ENCODE data around the gene ITGA6.

Gene ITGA6

DNA sequence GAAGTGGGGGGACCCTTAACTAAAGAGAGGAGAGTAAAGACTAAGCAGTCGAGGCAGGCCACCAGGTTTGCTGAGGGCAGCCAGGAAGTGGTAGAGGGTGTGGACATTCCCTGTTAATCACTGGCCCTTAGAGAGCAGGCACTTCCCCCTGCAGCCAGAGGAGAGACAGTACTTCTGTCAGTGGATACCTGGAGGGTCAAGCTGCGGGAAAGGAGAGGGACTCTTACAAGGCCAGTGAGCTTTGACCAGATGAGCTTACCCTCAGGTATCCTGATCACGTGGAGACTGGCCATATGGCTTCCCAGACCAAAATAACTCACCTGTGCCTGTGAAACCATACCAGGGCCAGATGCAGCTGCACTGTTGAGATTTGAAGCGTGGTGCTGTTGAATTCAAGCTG, 28.6 kb downstream of the ITGA6 start:
- POLR2A ChIA-PET, result no interaction called here
- no peak overlapping the region for H3K4me3 ChIP-seq (ENCODE audit: low read depth, low read length)
- CTCF ChIA-PET, result interaction anchor here (0.7 to 2.1 kb wide), 4 partner anchors 13 to 28 kb away, joined by 3 to 7 read pairs (median 3); partner anchors contain the start of gene ITGA6
- TF ChIP-seq, protein P1, sequence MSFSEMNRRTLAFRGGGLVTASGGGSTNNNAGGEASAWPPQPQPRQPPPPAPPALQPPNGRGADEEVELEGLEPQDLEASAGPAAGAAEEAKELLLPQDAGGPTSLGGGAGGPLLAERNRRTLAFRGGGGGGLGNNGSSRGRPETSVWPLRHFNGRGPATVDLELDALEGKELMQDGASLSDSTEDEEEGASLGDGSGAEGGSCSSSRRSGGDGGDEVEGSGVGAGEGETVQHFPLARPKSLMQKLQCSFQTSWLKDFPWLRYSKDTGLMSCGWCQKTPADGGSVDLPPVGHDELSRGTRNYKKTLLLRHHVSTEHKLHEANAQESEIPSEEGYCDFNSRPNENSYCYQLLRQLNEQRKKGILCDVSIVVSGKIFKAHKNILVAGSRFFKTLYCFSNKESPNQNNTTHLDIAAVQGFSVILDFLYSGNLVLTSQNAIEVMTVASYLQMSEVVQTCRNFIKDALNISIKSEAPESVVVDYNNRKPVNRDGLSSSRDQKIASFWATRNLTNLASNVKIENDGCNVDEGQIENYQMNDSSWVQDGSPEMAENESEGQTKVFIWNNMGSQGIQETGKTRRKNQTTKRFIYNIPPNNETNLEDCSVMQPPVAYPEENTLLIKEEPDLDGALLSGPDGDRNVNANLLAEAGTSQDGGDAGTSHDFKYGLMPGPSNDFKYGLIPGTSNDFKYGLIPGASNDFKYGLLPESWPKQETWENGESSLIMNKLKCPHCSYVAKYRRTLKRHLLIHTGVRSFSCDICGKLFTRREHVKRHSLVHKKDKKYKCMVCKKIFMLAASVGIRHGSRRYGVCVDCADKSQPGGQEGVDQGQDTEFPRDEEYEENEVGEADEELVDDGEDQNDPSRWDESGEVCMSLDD (tag by site-specific recombination; IDR thresholded peaks at IDR 0.05), result no peak
- TF ChIP-seq TCF7L2 (IDR thresholded peaks at IDR 0.05; ENCODE audit: borderline replicate concordance, low read depth, low read length), result no peak
- TF ChIP-seq ZNF843 (tag by site-specific recombination; IDR thresholded peaks at IDR 0.05), result no peak
- TF ChIP-seq ZNF423 (tag by site-specific recombination; IDR thresholded peaks at IDR 0.05), result no peak
- no peak for TF ChIP-seq SP7 (tag by site-specific recombination; IDR thresholded peaks at IDR 0.05)
- TF ChIP-seq, protein P2, sequence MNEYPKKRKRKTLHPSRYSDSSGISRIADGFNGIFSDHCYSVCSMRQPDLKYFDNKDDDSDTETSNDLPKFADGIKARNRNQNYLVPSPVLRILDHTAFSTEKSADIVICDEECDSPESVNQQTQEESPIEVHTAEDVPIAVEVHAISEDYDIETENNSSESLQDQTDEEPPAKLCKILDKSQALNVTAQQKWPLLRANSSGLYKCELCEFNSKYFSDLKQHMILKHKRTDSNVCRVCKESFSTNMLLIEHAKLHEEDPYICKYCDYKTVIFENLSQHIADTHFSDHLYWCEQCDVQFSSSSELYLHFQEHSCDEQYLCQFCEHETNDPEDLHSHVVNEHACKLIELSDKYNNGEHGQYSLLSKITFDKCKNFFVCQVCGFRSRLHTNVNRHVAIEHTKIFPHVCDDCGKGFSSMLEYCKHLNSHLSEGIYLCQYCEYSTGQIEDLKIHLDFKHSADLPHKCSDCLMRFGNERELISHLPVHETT (tag by site-specific recombination; IDR thresholded peaks at IDR 0.05), result no peak
- TF ChIP-seq ZNF596 (tag by site-specific recombination; IDR thresholded peaks at IDR 0.05), result no peak
- no peak for TF ChIP-seq YY2 (tag by site-specific recombination; IDR thresholded peaks at IDR 0.05)
- H3K9me3 ChIP-seq (ENCODE audit: control insufficient read depth, insufficient read depth, low read depth, low read length), result no peaks in the 10 kb centered on the region
- H3K4me1 ChIP-seq (ENCODE audit: control insufficient read depth, insufficient read depth, low read length), result no peaks in the 10 kb centered on the region
- no peaks in the 10 kb centered on the region for H3K36me3 ChIP-seq (ENCODE audit: control insufficient read depth in 2 of 2, insufficient read depth in 1 of 2, low read length in 2 of 2)
- no peak overlapping the region for H3K27ac ChIP-seq (ENCODE audit: extremely low read depth, low read depth, low read length)

DNA sequence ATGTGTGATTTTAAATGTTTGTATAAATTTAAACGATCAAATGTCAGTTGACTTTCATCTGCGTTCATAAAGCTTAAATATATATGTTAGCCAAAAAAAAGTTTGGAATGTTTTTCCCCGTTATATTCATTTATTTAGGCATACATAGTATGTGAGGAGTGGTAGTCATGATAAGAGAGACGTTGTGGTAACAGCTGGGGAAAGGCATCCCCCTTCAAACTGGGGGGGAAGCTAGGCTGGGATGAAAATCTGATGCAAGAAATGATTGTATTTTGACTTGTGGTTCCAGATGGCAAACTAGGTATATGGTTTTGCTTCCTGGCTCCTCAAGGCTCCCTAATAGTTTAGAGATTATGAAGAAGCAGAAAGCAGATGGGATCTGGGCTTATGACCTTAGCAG, 30.1 kb downstream of the ITGA6 start:
- no peaks in the 10 kb centered on the region for H3K4me1 ChIP-seq (ENCODE audit: control insufficient read depth, insufficient read depth, low read length)
- no peak overlapping the region for H3K27ac ChIP-seq (ENCODE audit: extremely low read depth, low read depth, low read length)
- no peak for TF ChIP-seq FEZF1 (tag by site-specific recombination; IDR thresholded peaks at IDR 0.05)
- TF ChIP-seq, protein P3, sequence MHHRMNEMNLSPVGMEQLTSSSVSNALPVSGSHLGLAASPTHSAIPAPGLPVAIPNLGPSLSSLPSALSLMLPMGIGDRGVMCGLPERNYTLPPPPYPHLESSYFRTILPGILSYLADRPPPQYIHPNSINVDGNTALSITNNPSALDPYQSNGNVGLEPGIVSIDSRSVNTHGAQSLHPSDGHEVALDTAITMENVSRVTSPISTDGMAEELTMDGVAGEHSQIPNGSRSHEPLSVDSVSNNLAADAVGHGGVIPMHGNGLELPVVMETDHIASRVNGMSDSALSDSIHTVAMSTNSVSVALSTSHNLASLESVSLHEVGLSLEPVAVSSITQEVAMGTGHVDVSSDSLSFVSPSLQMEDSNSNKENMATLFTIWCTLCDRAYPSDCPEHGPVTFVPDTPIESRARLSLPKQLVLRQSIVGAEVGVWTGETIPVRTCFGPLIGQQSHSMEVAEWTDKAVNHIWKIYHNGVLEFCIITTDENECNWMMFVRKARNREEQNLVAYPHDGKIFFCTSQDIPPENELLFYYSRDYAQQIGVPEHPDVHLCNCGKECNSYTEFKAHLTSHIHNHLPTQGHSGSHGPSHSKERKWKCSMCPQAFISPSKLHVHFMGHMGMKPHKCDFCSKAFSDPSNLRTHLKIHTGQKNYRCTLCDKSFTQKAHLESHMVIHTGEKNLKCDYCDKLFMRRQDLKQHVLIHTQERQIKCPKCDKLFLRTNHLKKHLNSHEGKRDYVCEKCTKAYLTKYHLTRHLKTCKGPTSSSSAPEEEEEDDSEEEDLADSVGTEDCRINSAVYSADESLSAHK (tag by site-specific recombination; IDR thresholded peaks at IDR 0.05), result no peak
- no peak for TF ChIP-seq ZFP41 (tag by site-specific recombination; IDR thresholded peaks at IDR 0.05; ENCODE audit: borderline replicate concordance)
- TF ChIP-seq, protein P4, sequence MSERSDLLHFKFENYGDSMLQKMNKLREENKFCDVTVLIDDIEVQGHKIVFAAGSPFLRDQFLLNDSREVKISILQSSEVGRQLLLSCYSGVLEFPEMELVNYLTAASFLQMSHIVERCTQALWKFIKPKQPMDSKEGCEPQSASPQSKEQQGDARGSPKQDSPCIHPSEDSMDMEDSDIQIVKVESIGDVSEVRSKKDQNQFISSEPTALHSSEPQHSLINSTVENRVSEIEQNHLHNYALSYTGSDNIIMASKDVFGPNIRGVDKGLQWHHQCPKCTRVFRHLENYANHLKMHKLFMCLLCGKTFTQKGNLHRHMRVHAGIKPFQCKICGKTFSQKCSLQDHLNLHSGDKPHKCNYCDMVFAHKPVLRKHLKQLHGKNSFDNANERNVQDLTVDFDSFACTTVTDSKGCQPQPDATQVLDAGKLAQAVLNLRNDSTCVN (tag by site-specific recombination; optimal IDR thresholded peaks at IDR 0.05), result no peak
- no peak for TF ChIP-seq ZNF585B (tag by site-specific recombination; IDR thresholded peaks at IDR 0.05)
- no peak for TF ChIP-seq ZFP69B (tag by site-specific recombination; IDR thresholded peaks at IDR 0.05)
- no peak for TF ChIP-seq ZIC2 (tag by site-specific recombination; IDR thresholded peaks at IDR 0.05)
- TF ChIP-seq GLIS1 (tag by site-specific recombination; IDR thresholded peaks at IDR 0.05), result no peak
- no peak for TF ChIP-seq WT1 (tag by site-specific recombination; IDR thresholded peaks at IDR 0.05)
- no peak for TF ChIP-seq EGR2 (tag by site-specific recombination; IDR thresholded peaks at IDR 0.05; ENCODE audit: low read depth)
- no peak for TF ChIP-seq ZNF791 (tag by site-specific recombination; IDR thresholded peaks at IDR 0.05)
- no peak for TF ChIP-seq ZNF530 (tag by site-specific recombination; IDR thresholded peaks at IDR 0.05; ENCODE audit: low read depth)
- no peak for TF ChIP-seq SP3 (tag by site-specific recombination; IDR thresholded peaks at IDR 0.05)
- no peaks in the 10 kb centered on the region for H3K9me3 ChIP-seq (ENCODE audit: control insufficient read depth, insufficient read depth, low read depth, low read length)
- CTCF ChIA-PET, result interaction anchor here (0.6 to 1.7 kb wide), 2 partner anchors 249 to 285 kb away, joined by 3 to 7 read pairs; no protein-coding TSS in a partner anchor
- POLR2A ChIA-PET, result no interaction called here
- H3K36me3 ChIP-seq (ENCODE audit: control insufficient read depth in 2 of 2, insufficient read depth in 1 of 2, low read length in 2 of 2), result no peaks in the 10 kb centered on the region
- H3K4me3 ChIP-seq (ENCODE audit: low read depth, low read length), result no peak overlapping the region

Data from HEK293 (cell line).